Activated T-cell treated with anti-CD3 and anti-CD28 coated beads for 4 hours (primary cell): ENCODE results near the gene P2RY11.

Experiments
- DNase-seq: peaks from one replicate; pipeline ENCODE4 v3.0.0-alpha.2; 2020

P2RY11 gene

GRCh38 chr19:10093295-10094186, 18.0 kb upstream of the P2RY11 start:
- DNase-seq: no peak

- DNase-seq: no peak
Observed at GRCh38 chr19:10095622-10095947, 15.9 kb upstream of the P2RY11 start.

GRCh38 chr19:10095948-10096614, 15.4 kb upstream of the P2RY11 start:
- DNase-seq: peak; percentile 82

GRCh38 chr19:10096615-10096963, 14.9 kb upstream of the P2RY11 start:
- no peak for DNase-seq

GRCh38 chr19:10100163-10100785, 11.2 kb upstream of the P2RY11 start:
- no peak for DNase-seq

- DNase-seq: no peak
Observed at GRCh38 chr19:10102787-10103236, 8.7 kb upstream of the P2RY11 start.

GRCh38 chr19:10104130-10104513, 7.4 kb upstream of the P2RY11 start:
- DNase-seq: no peak

GRCh38 chr19:10104665-10105508, 6.6 kb upstream of the P2RY11 start:
- DNase-seq: peak; percentile 55

- DNase-seq: peak; percentile 71
Observed at GRCh38 chr19:10105509-10106099, 5.9 kb upstream of the P2RY11 start.

GRCh38 chr19:10106100-10106936, 5.2 kb upstream of the P2RY11 start, which contains the start of gene PPAN:
TSS of gene PPAN (plus strand) at chr19:10106362. CDS start at chr19:10106395, 33 bp downstream.
- DNase-seq: peak; percentile 92

- no peak for DNase-seq
Observed at GRCh38 chr19:10107254-10107653, 4.2 kb upstream of the P2RY11 start.

GRCh38 chr19:10107817-10108367, 3.6 kb upstream of the P2RY11 start:
- DNase-seq: no peak

- no peak for DNase-seq
Observed at GRCh38 chr19:10109528-10109927, 2.0 kb upstream of the P2RY11 start.

- DNase-seq: no peak
Observed at GRCh38 chr19:10110076-10110971, 1.2 kb upstream of the P2RY11 start.

- no peak for DNase-seq
Observed at GRCh38 chr19:10110972-10111317, 548 bp upstream of the P2RY11 start.

GRCh38 chr19:10112037-10112761, 706 bp downstream of the P2RY11 start:
- no peak for DNase-seq

GRCh38 chr19:10112895-10113591, 1.6 kb downstream of the P2RY11 start:
- peak; percentile 59 for DNase-seq

GRCh38 chr19:10113592-10113963, 2.1 kb downstream of the P2RY11 start:
- DNase-seq: no peak
